GM12872 (cell line): ENCODE results near the gene MFN2.

ENCODE experiments used
- CTCF ChIP-seq: IDR thresholded peaks from 3 replicates; pipeline ENCODE4 v1.5.1; 2011; ENCODE audit warnings: low read depth, mild to moderate bottlenecking, low read length, moderate library complexity; ENCODE audit not compliant: insufficient read depth

The MFN2 gene

DNA sequence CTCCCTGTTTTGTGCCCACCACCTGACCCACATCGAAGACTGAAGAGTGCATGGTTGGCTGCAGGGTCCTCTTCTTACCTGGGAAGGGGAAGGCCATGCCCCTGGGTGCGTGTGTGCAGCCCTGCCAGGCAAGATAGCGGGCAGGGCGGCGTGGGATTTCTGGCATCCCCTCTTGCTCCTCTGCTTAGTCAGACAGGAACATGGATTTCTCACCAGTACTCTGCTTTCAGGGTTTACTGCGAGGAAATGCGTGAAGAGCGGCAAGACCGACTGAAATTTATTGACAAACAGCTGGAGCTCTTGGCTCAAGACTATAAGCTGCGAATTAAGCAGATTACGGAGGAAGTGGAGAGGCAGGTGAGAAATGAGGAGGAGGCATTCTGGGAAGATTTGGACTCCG is 23.5 kb downstream of the MFN2 start:
- TF ChIP-seq CTCF: no peak

GRCh38 chr1:12005488-12006166 is 25.4 kb downstream of the MFN2 start:
- TF ChIP-seq CTCF: no peak

DNA sequence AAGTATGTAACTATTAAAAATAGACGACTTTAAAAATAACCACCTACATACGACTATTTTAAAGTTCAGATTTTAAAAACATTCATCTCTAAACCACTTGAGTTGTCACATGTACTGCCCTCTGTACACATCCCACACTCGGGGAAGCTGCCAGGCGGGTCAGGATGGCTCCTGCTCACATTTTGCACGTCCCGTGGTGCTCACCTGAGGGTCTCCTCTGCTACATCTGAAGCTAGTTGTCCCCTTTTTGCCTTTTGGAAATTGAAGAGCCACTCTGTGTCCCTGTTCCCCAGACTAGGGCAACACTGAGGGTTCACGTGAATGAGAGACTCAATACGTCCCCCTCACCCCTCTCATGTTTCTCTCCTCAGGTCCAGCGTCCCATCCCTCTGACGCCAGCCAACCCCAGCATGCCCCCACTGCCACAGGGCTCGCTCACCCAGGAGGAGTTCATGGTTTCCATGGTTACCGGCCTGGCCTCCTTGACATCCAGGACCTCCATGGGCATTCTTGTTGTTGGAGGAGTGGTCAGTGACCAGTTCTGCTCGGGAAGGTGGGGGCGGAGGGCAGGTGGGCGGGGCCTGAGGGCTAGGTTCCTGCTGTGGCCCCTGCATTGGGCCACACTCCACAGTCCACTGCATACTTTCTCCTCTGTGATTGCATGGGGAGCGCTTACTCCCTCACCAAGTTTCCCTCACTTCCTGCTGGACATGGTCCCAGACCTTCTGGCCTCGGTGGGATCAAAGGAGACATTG is 26.1 kb downstream of the MFN2 start:
- TF ChIP-seq CTCF: no peak

GRCh38 chr1:12007204-12007603 is 27.0 kb downstream of the MFN2 start:
- TF ChIP-seq CTCF: no peak

GRCh38 chr1:12009318-12009947 is 29.2 kb downstream of the MFN2 start:
- no peak for TF ChIP-seq CTCF

DNA sequence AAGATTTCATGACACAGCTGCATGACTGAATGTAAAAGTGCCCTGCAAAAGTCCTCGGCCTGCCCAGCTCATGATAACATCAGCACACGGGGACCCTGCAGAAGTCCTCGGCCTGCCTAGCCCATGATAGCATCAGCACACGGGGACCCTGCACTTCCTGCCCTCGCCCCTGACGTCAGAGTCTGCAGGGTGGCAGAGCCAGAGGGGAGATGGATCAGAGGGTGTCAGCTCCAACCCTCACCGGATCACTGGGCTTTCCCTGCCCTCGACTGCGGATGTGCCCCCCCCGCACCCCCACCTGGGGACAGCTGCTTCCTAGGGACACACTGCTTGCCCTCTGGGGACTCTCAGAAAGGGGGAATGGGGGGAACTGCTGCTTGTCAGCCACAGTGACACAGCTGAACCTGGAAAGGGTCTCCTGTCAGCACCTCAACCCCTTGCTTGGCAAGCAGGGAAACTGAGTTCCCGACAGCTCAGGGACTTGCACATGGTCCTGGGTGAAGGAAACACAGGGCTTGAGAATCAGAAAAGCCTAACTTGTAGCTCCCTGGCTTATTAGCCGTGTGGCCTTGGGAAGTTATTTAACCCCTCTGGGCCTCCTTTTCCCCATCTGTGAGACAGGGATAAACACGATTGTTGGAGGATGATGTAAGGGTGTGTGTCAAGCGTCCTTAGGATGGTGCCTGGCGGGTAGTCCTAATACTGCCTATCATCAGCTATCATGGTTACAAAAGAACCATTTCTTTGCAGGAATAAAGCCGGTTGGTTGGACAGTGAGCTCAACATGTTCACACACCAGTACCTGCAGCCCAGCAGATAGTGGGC is 30.7 kb downstream of the MFN2 start:
- no peak for TF ChIP-seq CTCF

DNA sequence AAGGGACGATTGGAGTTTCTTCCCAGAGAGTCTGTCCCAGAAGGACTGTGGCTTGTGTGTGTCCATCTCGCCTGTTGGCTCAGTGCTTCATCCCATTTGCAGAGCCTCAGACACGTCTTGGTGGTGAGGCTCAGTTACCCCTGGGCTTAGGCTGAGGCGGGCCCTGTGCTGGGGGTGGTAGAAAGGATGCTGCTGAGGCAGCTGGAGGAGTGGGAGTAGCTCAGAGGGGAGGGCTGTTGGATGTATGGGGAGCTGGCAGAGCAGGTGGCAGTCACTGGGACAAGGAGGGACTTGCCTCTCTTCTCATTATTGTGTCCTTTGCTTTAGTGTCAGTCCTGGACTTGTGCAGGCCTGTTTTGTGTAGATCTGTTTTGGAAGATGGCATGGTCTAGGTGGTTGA is 31.8 kb downstream of the MFN2 start:
- TF ChIP-seq CTCF: no peak
